ENCODE measurements around the gene ESPN. TPM values are rescaled to one million over a fixed set of nuclear protein-coding genes. Genes with fewer than 3 reads are reported as not detected.
"Not testable (repeated sequence)": the region's sequence is repeated elsewhere in the genome, so short reads cannot be mapped to it uniquely, and the experiment has no call there.

The ESPN gene
- total RNA-seq, 4 donors from 2014 or later: 0.60 to 6.1 (median 1.7) TPM

GRCh38 chr1:6448749-6449631 is 24.4 kb downstream of the ESPN start:
- WGBS, 2 donors: 13 to 14% methylated on average over 11 to 61 of the region's 66 CpGs
- H3K36me3 ChIP-seq: peaks cover 0 to 7% (median 0%) of the 10 kb centered on the region in 3 donors
- peak overlapping the region in 3 of 4 donors; percentile 8 to 46 (median 38) for H3K4me3 ChIP-seq
- no peak for DNase-seq (ENCODE audit: low spot score in 2 of 2)
- peaks cover 0 to 37% (median 9%) of the 10 kb centered on the region in 4 donors for H3K4me1 ChIP-seq
- TF ChIP-seq CTCF (IDR thresholded peaks at IDR 0.05) (peak in 1 of 5 experiments; percentile 27), EP300 (IDR thresholded peaks at IDR 0.05) (no peak), POLR2A (IDR thresholded peaks at IDR 0.05) (no peak)
- H3K27me3 ChIP-seq: peaks cover 0 to 73% of the 10 kb centered on the region in 2 donors
- H3K9me3 ChIP-seq: no peaks in the 10 kb centered on the region
- H3K27ac ChIP-seq: peak overlapping the region; percentile 55 to 82 (median 72)

GRCh38 chr1:6450005-6450450 is 25.5 kb downstream of the ESPN start:
- peak overlapping the region in 3 of 4 donors; percentile 20 to 82 (median 65) for H3K27ac ChIP-seq
- no peak for DNase-seq (ENCODE audit: low spot score in 2 of 2)
- H3K4me3 ChIP-seq: no peak overlapping the region
- H3K4me1 ChIP-seq: peaks cover 0 to 42% (median 9%) of the 10 kb centered on the region in 4 donors
- TF ChIP-seq POLR2A (IDR thresholded peaks at IDR 0.05) (no peak), CTCF (IDR thresholded peaks at IDR 0.05) (no peak), EP300 (IDR thresholded peaks at IDR 0.05) (no peak)
- peaks cover 0 to 79% of the 10 kb centered on the region in 2 donors for H3K27me3 ChIP-seq
- peaks cover 0 to 7% (median 0%) of the 10 kb centered on the region in 3 donors for H3K36me3 ChIP-seq
- no peaks in the 10 kb centered on the region for H3K9me3 ChIP-seq
- WGBS, 2 donors: 13 to 40% methylated on average over 5 to 7 of the region's 7 CpGs

- not testable (repeated sequence) for DNase-seq (ENCODE audit: low spot score in 2 of 2); H3K4me3 ChIP-seq; H3K36me3 ChIP-seq; H3K9me3 ChIP-seq
- peaks cover 0 to 45% (median 9%) of the 10 kb centered on the region in 4 donors for H3K4me1 ChIP-seq
- H3K27ac ChIP-seq: peak overlapping the region in 2 of 4 donors; percentile 65 to 82
- H3K27me3 ChIP-seq: peaks cover 0 to 79% of the 10 kb centered on the region in 2 donors
- WGBS, 2 donors: 33 to 40% methylated on average over 10 of the region's 10 CpGs
Observed at GRCh38 chr1:6450486-6450885, 25.9 kb downstream of the ESPN start.

GRCh38 chr1:6450943-6451373 is 26.4 kb downstream of the ESPN start:
- Histone ChIP-seq H3K9me3 (no peaks in the 10 kb centered on the region), H3K27me3 (peaks cover 0 to 79% of the 10 kb centered on the region in 2 donors), H3K36me3 (peaks cover 0 to 7% (median 0%) of the 10 kb centered on the region in 3 donors), H3K27ac (peak overlapping the region in 2 of 4 donors; percentile 65 to 82), H3K4me1 (peaks cover 0 to 47% (median 9%) of the 10 kb centered on the region in 4 donors), H3K4me3 (no peak overlapping the region)
- TF ChIP-seq EP300 (IDR thresholded peaks at IDR 0.05) (no peak), POLR2A (IDR thresholded peaks at IDR 0.05) (no peak), CTCF (IDR thresholded peaks at IDR 0.05) (no peak)
- no peak for DNase-seq (ENCODE audit: low spot score in 2 of 2)
- 58 to 83% methylated on average over 6 of the region's 6 CpGs for WGBS, 2 donors

- Histone ChIP-seq H3K27me3 (peaks cover 0 to 59% of the 10 kb centered on the region in 2 donors), H3K4me1 (peaks cover 0 to 20% (median 0%) of the 10 kb centered on the region in 4 donors)
- H3K27ac ChIP-seq; H3K9me3 ChIP-seq; DNase-seq (ENCODE audit: low spot score in 2 of 2); H3K4me3 ChIP-seq; H3K36me3 ChIP-seq: not testable (repeated sequence)
- WGBS, 2 donors: 45 to 52% methylated on average over 54 to 66 of the region's 85 CpGs
Observed at GRCh38 chr1:6453895-6454855, 29.6 kb downstream of the ESPN start.
